HG03039 (cell line): Measurements from ENCODE around the gene MCOLN1.
A peak's percentile ranks its signal among the peaks of the same experiment; 100 is the strongest.

Experiments
- ATAC-seq: cut with Tn5 transposase; IDR thresholded peaks from one replicate; pipeline ENCODE4 v1.9.1; 2021; ENCODE audit warnings: mild to moderate bottlenecking, moderate library complexity; ENCODE audit not compliant: unreplicated experiment

The MCOLN1 gene

DNA sequence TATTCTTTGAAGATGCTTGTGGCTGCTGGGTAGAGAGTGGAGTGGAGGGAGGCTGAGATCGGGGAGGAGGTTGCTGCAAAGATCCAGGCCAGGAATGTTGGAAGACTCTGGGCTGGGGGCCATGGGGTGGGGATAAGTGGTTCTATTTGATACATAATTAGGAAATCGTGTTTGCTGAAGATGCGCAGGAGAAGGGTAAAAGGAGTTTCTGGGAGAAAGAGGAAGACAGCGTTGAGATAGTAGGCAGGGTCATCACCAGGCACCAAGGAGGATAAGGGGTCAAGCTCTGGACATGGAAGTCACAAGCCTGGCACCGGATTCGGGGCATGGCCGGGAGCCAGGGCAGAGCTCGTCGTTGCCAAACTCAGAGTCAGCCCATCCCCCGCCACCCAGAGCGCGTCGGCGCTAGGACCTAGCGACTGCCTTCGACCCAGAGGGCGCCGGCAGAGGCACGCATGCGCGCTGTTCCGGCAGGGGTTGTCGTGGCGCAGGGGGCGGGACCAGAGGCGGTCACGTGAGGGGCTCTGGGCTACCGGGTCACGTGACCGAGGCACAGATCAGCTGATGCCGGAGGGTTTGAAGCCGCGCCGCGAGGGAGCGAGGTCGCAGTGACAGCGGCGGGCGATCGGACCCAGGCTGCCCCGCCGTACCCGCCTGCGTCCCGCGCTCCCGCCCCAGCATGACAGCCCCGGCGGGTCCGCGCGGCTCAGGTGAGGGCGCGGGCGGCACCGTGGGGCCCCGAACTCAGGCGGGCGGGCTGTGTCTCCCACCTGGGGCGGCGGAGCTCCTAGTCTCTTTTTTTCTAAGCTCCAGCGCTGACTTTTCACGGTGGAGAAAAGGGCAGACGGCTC lies at the start of gene MCOLN1:
TSS of gene MCOLN1 (plus strand) at position 553 of the 851 bp plus-strand sequence. CDS start at position 680, 127 bp downstream.
- ATAC-seq, result peak; percentile 78

DNA sequence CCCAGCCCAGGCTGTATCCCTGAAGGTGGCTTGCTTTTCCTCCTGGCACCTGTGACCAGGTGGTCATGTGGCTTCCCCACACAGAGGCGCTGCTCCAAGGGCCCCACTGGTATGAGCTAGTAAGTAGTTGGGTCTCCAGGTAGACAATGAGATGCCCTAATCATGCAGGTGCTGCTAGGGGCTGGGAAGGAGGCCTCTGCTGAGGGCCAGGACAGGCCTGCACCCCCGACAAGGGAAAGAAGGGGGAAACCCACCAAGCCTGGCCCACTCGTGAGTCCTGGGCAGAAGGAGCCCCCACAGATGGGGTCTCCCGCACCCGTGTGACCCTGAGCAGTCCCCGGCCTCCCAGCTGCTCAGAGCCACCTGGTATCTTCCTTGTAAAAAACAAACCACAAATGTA lies 46.8 kb upstream of the MCOLN1 start:
- no peak for ATAC-seq

DNA sequence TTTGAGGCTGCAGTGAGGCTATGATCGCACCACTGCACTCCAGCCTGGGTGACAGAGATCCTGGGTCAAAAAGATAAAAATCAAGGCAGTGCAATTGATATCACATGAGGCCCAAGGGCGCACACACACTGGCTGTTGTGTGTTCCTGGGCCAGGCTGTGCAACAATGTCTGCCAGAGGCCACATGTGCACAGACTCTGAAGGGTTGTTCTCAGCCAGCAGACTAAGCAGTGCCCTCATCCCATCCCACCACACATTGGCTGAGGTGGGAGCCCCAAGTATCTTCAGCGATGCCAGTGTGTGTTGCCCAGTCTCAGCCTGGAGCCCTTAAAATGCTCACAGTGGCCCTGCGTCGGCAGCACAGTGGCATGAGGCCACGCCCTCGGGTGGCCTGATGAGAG lies 46.2 kb upstream of the MCOLN1 start:
- no peak for ATAC-seq

DNA sequence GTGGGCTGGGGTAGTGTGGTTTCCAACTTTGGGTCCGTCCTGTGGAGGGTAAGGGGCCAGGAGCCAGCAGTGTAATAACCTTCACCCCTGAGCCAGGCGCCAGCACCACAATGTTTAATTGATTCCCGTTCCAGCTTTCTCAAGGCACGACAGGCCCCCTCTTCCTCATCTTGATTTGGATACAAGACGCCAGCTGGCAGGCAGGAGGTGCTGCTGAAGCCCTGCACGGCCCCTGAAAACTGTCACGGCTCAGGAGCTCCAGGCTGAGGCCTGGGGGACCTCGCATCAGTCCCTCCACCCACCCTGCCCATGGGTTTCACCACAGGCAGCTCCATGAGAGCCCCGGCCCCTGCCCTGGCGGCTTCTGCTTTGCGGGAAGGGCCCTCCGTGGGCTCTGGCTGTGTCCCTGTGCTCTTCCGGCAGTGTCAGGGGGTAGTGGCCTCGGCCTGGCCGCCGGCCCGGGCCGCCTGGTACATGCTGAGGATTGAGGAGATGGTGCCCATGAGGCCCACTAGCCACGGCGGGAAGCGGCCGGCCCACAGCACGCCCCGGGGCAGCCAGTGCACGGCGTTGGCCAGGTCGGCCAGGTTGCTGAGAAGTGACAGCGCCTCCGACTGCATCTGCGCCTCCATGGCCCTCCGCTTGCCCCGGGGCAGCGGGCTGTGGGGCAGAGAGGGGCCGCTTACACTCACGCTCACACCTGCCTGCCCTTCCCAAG lies 45.5 kb upstream of the MCOLN1 start:
- ATAC-seq, result no peak

DNA sequence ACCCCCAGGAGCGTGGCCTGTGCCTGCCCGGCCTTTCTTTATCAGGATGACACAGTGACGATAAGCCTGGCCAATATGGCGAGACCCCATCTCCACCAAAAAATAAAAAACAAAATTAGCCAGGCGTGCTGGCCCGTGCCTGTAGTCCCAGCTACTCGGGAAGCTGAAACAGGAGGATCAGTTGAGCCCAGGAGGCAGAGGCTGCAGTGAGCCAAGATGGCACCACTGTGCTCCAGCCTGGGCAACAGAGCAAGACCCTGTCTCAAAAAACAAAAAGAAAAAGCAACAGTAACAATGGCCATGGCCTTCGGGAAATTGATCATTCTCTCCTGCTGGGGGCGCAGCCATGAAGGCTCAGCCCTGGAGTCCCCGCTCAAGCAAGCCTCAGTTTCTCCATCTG lies 44.7 kb upstream of the MCOLN1 start:
- ATAC-seq, result no peak

DNA sequence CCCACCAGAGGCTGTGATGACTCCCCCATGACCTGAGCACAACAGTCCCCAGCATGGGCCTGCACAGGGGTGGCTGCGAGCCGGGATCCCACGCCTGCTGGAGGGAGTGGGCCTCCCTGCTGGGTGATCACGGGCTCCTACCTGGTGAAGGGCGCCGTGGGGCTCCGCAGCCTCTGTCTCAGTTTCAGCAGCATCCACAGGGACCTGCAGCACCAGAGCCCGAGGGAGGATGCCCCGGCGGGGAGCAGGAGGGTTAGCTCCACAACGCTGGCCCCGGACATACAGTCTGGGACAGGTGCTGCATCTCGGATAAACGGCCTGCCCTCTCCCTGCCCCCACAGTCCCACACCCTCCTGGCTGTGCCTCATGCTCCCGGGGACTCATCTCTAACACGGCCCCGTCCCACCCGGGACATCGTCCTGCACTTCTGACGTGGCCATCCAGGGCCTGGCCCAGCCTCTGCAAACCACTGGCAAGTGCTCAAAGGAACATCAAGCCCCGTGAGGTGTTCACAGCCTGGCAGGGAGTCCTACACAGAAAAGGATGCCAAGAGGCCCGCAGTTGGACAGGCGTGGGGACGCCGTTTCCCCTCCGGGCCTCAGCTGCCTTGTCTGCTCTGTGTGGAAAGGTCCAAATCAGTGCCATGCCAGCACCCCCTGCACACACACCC lies 44.1 kb upstream of the MCOLN1 start:
- no peak for ATAC-seq

DNA sequence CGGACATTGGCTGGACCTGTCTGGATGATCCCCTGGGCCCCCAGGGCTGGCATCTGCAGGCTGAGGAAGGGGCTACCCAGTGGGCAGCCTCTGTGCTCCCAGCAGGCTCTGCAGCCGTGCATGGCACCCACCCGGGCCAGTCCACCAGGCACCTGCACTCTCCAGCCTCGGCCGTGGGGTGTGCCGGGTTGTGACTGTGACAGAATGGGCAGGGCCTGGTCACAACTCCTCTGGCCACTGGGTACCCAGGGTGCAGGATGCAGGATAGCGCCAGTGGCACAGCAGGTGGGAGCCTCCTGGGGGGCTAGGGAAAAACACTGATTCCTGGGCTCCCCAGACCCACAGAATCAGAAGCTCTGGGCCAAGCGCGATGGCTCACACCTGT lies 43.6 kb upstream of the MCOLN1 start:
- no peak for ATAC-seq

DNA sequence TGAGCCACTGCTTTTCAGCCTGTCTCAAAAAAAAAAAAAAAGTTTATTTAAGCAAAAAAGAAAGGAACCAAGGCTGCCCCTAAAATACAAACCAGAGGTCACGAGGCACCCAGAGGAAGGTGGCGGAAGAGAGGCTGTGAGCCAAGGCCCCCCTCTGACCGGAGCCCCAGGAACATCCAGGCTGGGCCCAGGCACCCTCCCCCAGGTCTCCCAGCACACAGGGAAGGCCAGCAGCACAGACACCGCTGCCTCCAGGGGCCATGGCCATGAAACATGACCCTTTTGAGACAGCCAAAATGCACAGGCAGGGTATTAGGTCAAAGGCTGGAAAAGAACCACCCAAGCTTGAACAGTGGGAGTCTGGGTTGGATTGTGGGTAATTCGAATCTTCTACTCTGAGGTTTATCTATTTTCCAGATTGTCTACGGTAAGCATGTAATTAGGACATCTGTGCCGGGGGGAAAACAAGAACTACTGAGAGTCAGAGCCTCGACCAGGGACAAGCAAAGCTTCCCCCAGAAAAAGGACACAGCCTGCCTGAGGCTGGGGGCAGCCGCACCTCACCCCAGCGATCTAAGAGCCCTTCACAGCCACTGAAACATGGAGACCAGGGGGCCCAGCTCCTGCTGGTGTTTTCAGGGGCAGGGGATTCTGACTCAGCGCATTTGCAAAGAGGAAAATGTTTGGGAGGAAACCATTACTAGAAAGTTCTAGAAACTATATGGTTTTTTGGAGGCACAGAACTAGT lies 42.0 kb upstream of the MCOLN1 start:
- ATAC-seq, result no peak

DNA sequence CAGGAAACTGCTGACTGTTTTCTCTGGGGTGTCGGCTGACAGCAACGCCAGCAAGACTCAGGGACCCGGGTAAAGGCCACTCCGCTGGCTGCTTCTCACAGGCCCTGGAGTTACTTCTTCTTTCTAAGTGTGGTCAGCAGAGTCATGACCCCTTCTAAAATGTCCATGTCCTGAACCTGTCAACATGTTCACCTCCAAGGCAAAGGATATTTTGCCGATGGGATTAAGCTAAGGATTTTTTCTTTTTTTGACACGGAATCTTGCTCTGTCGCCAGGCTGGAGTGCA lies 41.5 kb upstream of the MCOLN1 start:
- ATAC-seq, result no peak

DNA sequence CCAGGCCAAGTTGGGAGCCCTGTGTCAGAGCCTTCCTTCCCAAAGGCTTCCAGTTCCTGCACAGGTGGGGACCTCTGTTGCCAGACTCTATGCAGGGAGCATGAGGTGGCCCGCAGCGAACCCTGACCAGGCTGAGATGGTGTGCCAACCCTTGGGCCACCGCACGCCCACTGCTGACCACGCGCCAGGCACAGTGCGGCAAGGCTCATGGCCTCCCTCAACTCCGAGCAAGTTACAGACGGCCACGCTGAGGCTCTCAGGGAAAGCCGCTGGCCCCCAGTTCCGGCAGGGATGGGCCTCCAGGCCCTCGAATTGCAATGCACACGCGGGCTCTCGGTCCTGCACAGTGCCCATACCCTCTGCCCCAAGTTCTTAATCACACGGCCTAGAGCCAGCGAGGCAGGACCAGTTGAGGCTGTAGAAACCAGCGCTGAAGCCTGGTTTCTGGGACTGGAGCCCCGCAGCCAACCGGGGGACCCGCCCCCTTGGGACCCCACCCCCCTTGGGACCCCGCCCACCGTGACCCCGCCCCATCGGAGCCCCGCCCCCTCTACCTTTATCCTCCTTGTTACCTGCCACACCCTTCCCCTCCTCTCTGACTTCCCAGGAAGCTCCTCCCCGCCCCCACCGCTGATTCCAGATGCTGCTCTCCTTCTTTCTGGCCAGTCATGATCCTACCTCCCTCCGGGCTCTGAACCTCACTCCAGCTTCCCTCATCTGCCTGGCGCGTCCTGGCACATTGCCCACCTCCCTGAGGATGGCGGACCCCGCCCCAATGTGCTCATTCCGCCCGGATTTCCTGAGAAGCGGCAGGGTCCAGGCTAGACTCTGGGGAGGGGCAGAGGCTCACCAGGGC lies 39.6 kb upstream of the MCOLN1 start:
- ATAC-seq, result no peak

DNA sequence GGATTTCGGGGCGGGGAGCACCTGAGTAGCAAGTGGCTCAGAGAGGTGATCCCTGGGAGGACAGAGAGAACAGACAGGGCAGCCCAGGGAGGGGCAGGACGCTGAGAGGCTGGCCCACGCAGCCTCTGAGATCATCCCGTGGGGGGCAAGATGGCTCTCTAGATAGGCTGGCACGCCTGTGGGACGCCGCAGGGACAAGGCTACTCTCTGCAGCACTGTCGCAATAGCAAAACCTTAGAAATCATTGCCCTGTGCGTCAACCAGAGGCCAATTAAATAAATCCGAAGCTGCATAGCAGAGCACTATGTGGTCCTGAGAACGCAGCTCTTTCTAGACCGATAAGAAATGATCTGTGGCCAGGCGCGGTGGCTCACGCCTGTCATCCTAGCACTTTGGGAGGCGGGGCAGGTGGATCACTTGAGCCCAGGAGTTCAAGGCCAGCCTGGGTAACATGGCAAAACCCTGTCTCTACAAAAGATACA lies 38.7 kb upstream of the MCOLN1 start:
- ATAC-seq, result no peak

DNA sequence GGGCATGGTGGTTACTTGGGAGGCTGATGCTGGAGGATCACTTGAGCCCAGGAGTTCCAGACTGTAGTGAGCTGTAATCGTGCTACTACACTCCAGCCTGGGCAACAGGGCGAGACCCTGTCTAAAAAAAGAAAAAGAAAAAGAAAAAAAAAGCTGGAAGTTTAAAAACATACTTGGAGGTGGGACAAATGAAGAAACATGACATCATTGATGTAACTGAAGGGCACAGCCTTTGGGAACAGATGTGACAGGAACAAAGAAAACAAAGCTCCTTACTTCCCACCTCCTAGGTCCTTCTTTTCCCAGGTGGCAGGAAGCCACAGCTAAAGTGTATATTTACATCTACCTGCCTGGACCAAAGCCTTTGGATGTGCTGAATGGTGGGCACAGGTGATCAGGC lies 35.5 kb upstream of the MCOLN1 start:
- no peak for ATAC-seq

DNA sequence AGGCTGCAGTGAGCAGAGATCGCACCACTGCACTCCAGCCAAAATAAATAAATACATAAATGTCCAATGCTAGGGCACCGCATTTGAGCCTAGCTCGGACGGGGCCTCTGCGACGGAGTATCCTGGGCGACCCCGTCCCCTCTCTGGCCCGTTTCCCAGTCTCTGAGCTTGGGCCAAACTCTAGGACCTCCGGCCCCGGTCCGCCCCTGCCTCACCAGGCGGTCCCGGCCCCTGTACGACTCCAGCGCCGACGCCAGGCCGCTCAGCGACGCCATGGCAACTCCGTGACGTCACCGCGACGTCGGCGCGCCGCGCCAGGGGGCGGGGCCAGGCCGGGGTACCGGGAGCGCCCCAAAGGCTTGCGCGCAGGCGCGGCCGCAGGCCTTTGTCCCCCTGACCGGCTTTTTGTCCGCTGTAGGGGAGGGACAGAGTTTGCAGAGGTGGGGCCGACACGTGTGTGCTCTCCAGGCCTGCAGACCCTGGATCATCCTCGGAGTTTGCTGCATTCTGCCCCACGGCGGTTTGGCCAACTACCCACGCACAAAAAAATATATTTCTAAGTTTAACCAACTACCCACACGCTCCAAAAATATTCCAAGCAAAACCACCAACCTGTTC lies 33.6 kb upstream of the MCOLN1 start, which contains the start of gene PEX11G:
TSS of gene PEX11G (minus strand) at position 300 of the 618 bp plus-strand sequence. CDS start at position 275, 25 bp downstream.
- peak; percentile 56 for ATAC-seq

DNA sequence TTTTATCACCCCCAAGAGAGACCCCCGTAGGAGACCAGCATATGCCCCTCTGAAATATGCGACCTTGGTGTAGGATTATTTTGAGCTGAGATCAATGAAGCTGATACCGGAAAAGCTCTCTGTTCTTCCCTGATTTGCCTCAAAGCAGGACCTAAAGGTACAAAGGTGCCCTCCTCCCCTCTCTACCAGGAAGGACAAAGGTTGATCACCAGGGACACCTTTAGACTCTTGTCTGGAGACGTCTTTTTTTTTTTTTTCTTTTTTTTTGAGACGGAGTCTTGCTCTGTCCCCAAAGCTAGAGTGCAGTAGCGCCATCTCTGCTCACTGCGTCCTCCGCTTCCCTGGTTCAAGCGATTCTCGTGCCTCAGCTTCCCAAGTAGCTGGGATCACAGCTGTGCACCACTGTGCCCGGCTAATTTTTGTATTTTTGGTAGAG lies 32.8 kb upstream of the MCOLN1 start:
- ATAC-seq, result no peak

DNA sequence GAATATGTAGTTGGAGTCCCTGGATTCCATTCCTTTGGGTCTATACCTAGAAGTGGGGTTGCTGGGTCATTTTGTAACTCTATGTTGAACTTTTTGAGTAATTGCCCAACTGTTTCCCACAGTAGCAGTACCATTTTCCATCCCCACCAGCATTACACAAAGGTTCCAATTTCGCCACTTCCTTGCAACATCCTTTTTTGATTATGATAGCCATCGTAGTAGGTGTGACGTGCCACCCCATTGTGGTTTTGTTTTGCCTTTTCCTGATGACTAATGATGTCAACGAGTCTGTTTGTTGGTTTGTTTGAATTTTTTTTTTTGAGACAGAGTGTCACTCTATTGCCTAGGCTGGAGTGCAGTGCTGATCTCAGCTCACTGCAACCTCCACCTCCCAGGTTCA lies 30.3 kb upstream of the MCOLN1 start:
- no peak for ATAC-seq

DNA sequence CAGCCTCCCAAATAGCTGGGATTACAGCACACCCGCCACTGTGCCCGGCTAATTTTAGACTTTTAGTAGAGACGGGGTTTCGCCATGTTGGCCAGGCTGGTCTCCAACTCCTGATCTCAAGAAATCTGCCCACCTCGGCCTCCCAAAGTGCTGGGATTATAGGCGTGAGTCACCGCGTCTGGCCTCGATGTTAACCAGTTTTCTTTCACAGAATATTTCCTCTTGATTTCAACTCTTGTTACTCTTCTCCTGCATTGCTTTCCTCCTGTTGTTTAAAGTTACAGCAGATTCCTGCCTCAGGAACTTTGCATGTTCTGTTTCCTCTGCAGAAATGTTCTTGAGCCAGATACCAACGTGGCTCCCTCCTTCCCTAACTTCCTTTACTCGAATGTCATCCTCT lies 29.9 kb upstream of the MCOLN1 start:
- no peak for ATAC-seq

DNA sequence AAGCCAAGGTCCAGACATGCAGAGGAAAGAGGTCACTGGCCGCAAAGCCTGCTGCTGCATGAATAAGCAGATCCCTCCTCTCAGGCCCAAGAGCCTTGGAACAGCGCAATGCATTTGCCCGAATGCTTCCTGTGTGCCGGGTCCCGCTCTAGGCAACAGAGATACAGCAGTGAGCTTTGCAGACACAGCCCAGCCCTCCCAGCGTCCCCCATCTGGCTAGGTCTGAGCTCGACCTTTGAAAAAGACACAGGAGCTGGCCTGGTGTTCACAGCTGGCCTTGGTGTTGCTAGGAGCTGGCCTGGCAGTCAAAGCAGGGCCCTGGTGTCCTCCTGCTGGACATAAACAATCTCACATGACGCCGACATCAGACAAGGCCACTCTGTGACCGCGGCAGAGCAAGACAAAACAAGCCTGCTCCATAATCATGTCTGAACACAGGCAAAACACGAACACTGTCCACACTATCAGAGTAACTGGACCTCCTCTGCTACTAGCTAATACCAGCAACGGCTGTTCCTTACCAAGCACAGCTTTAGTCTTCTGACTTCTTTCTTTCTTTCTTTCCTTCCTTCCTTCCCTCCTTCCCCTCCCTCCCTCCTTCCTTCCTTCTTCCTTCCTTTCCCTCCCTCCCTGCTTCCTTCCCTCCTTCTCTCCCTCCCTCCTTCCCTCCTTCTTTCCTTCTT lies 27.9 kb upstream of the MCOLN1 start:
- no peak for ATAC-seq

DNA sequence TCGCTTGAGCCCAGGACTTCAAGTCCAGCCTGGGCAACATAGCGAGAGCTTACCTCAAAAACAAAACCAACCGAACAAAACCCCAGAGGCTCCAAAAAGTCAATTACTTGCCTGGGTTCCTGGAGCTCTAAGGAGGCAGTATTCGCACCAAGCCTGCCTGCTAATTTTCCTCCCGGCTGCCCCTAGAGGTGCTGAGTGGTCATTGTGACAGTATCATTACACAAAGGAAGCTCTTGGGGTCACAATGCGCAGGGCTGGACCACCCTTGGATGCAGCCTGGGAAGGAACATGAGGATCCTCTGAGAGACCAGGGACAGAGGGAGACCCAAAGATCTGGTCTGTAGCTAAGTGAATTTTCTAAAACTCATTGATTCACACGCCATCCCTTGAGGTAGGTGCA lies 25.1 kb upstream of the MCOLN1 start:
- ATAC-seq, result no peak

DNA sequence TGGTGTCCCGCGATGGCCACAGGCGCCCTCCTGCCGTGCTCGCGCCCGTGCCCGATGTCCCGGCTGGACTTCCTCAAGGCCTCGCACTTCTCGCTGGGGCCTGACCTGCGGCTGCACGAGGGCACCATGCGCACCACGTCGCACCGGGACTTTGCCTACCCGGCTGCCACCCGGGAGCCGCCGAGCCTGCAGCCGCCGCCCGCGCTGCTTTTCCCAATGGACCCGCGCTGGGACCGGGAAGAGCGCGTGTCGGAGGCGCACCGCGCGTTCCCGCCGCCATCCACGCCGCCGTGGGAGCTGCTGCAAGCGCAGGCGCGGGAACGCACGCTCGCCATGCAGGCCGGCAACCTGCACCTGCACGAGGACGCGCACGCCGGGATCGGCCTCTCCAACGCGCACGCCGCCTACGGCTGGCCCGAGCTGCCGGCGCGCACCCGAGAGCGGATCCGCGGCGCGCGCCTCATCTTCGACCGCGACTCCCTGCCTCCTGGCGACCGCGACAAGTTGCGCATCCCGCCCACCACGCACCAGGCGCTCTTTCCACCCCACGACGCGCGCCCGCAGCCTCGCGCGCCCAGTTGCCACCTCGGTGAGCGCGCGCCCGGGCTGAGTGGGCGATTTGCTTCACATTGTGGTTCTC lies 21.5 kb upstream of the MCOLN1 start:
- ATAC-seq, result no peak
